ENCODE results near the gene SLC52A3.

Gene SLC52A3

GRCh38 chr20:750801-751200 is 17.5 kb downstream of the SLC52A3 start:
- Histone ChIP-seq H2BK15ac (replicated peaks; ENCODE audit: low read depth) (no peak overlapping the region), H2BK120ac (ENCODE audit: low read depth, low read length) (no peak overlapping the region), H3K23ac (ENCODE audit: low read length) (no peak overlapping the region), H3K79me1 (ENCODE audit: low read length) (no peaks in the 10 kb centered on the region), H4K8ac (ENCODE audit: low read depth, low read length) (no peak overlapping the region), H3K36me3 (ENCODE audit: control insufficient read depth, insufficient read depth, low read length) (no peaks in the 10 kb centered on the region), H3K9ac (ENCODE audit: low read length) (no peak overlapping the region), H2AK5ac (ENCODE audit: low read length) (no peak overlapping the region), H3K56ac (ENCODE audit: low read length) (no peak overlapping the region), H3K27me3 (ENCODE audit: insufficient read depth, low read length, poor library complexity) (no peaks in the 10 kb centered on the region), H4K5ac (ENCODE audit: low read length) (no peak overlapping the region), H3K4me2 (ENCODE audit: low read length) (no peak overlapping the region), H3K27ac (ENCODE audit: low read depth, low read length) (no peak overlapping the region), H3K79me2 (ENCODE audit: control insufficient read depth, insufficient read depth, low read length) (no peaks in the 10 kb centered on the region), H3K4me3 (ENCODE audit: low read length) (no peak overlapping the region), H3K4me1 (ENCODE audit: control insufficient read depth, low read depth, low read length) (no peaks in the 10 kb centered on the region), H3K18ac (ENCODE audit: low read length) (no peak overlapping the region), H3K4ac (ENCODE audit: low read depth, low read length) (no peak overlapping the region), H2BK5ac (ENCODE audit: low read length) (no peak overlapping the region)
- no CpG with 5 or more reads among the region's 3 CpGs for whole genome bisulfite sequencing (ENCODE audit: extremely low coverage, insufficient coverage, low lambda C conversion rate)
- peak; percentile 71 for DNase-seq

GRCh38 chr20:745683-746301 is 22.5 kb downstream of the SLC52A3 start:
- Histone ChIP-seq H2BK15ac (replicated peaks; ENCODE audit: low read depth) (no peak overlapping the region), H2AK5ac (ENCODE audit: low read length) (no peak overlapping the region), H3K4me3 (ENCODE audit: low read length) (no peak overlapping the region), H4K5ac (ENCODE audit: low read length) (no peak overlapping the region), H2BK120ac (ENCODE audit: low read depth, low read length) (no peak overlapping the region), H3K79me1 (ENCODE audit: low read length) (no peaks in the 10 kb centered on the region), H3K4ac (ENCODE audit: low read depth, low read length) (no peak overlapping the region), H3K27me3 (ENCODE audit: insufficient read depth, low read length, poor library complexity) (no peaks in the 10 kb centered on the region), H2BK5ac (ENCODE audit: low read length) (no peak overlapping the region), H3K9ac (ENCODE audit: low read length) (no peak overlapping the region), H3K79me2 (ENCODE audit: control insufficient read depth, insufficient read depth, low read length) (no peaks in the 10 kb centered on the region), H3K27ac (ENCODE audit: low read depth, low read length) (no peak overlapping the region), H3K36me3 (ENCODE audit: control insufficient read depth, insufficient read depth, low read length) (no peaks in the 10 kb centered on the region), H3K18ac (ENCODE audit: low read length) (no peak overlapping the region), H3K4me1 (ENCODE audit: control insufficient read depth, low read depth, low read length) (no peaks in the 10 kb centered on the region), H3K56ac (ENCODE audit: low read length) (no peak overlapping the region), H3K23ac (ENCODE audit: low read length) (no peak overlapping the region), H3K4me2 (ENCODE audit: low read length) (no peak overlapping the region), H4K8ac (ENCODE audit: low read depth, low read length) (no peak overlapping the region)
- no CpG with 5 or more reads among the region's 4 CpGs for WGBS (ENCODE audit: extremely low coverage, insufficient coverage, low lambda C conversion rate)
- peak; percentile 20 for DNase-seq

GRCh38 chr20:742156-742555 is 26.1 kb downstream of the SLC52A3 start:
- Histone ChIP-seq H3K56ac (ENCODE audit: low read length) (no peak overlapping the region), H3K18ac (ENCODE audit: low read length) (no peak overlapping the region)

GRCh38 chr20:741620-742019 is 26.7 kb downstream of the SLC52A3 start:
- no peak overlapping the region for H2BK120ac ChIP-seq (ENCODE audit: low read depth, low read length)
- no peaks in the 10 kb centered on the region for H3K4me1 ChIP-seq (ENCODE audit: control insufficient read depth, low read depth, low read length)
- no peak overlapping the region for H3K56ac ChIP-seq (ENCODE audit: low read length)
- H4K5ac ChIP-seq (ENCODE audit: low read length): no peak overlapping the region
- no peaks in the 10 kb centered on the region for H3K79me1 ChIP-seq (ENCODE audit: low read length)
- WGBS (ENCODE audit: extremely low coverage, insufficient coverage, low lambda C conversion rate): no CpG with 5 or more reads among the region's 6 CpGs
- H3K23ac ChIP-seq (ENCODE audit: low read length): no peak overlapping the region
- no peak overlapping the region for H2AK5ac ChIP-seq (ENCODE audit: low read length)
- H4K8ac ChIP-seq (ENCODE audit: low read depth, low read length): no peak overlapping the region
- no peak overlapping the region for H2BK15ac ChIP-seq (replicated peaks; ENCODE audit: low read depth)
- no peak overlapping the region for H3K4ac ChIP-seq (ENCODE audit: low read depth, low read length)
- no peak overlapping the region for H3K4me3 ChIP-seq (ENCODE audit: low read length)
- no peak overlapping the region for H2BK5ac ChIP-seq (ENCODE audit: low read length)
- H3K27me3 ChIP-seq (ENCODE audit: insufficient read depth, low read length, poor library complexity): no peaks in the 10 kb centered on the region
- H3K36me3 ChIP-seq (ENCODE audit: control insufficient read depth, insufficient read depth, low read length): no peaks in the 10 kb centered on the region
- H3K4me2 ChIP-seq (ENCODE audit: low read length): no peak overlapping the region
- no peak for DNase-seq
- H3K27ac ChIP-seq (ENCODE audit: low read depth, low read length): no peak overlapping the region
- H3K9ac ChIP-seq (ENCODE audit: low read length): no peak overlapping the region
- no peaks in the 10 kb centered on the region for H3K79me2 ChIP-seq (ENCODE audit: control insufficient read depth, insufficient read depth, low read length)
- no peak overlapping the region for H3K18ac ChIP-seq (ENCODE audit: low read length)

More at GRCh38 chr20:742156-742555, 26.1 kb downstream of the SLC52A3 start:
- Histone ChIP-seq H2AK5ac (ENCODE audit: low read length) (no peak overlapping the region), H3K79me1 (ENCODE audit: low read length) (no peaks in the 10 kb centered on the region), H3K27me3 (ENCODE audit: insufficient read depth, low read length, poor library complexity) (no peaks in the 10 kb centered on the region), H3K36me3 (ENCODE audit: control insufficient read depth, insufficient read depth, low read length) (no peaks in the 10 kb centered on the region), H3K79me2 (ENCODE audit: control insufficient read depth, insufficient read depth, low read length) (no peaks in the 10 kb centered on the region), H3K9ac (ENCODE audit: low read length) (no peak overlapping the region), H3K4me2 (ENCODE audit: low read length) (no peak overlapping the region), H4K5ac (ENCODE audit: low read length) (no peak overlapping the region), H3K4ac (ENCODE audit: low read depth, low read length) (no peak overlapping the region), H3K4me3 (ENCODE audit: low read length) (no peak overlapping the region), H2BK5ac (ENCODE audit: low read length) (no peak overlapping the region), H3K4me1 (ENCODE audit: control insufficient read depth, low read depth, low read length) (no peaks in the 10 kb centered on the region), H3K23ac (ENCODE audit: low read length) (no peak overlapping the region), H4K8ac (ENCODE audit: low read depth, low read length) (no peak overlapping the region), H3K27ac (ENCODE audit: low read depth, low read length) (no peak overlapping the region), H2BK120ac (ENCODE audit: low read depth, low read length) (no peak overlapping the region), H2BK15ac (replicated peaks; ENCODE audit: low read depth) (no peak overlapping the region)
- no CpG with 5 or more reads among the region's 2 CpGs for WGBS (ENCODE audit: extremely low coverage, insufficient coverage, low lambda C conversion rate)
- DNase-seq: no peak

GRCh38 chr20:740162-740561 is 28.1 kb downstream of the SLC52A3 start:
- no peak overlapping the region for H3K56ac ChIP-seq (ENCODE audit: low read length)
- no peak overlapping the region for H3K4me3 ChIP-seq (ENCODE audit: low read length)
- H2BK15ac ChIP-seq (replicated peaks; ENCODE audit: low read depth): no peak overlapping the region
- no peak overlapping the region for H3K18ac ChIP-seq (ENCODE audit: low read length)
- H3K79me2 ChIP-seq (ENCODE audit: control insufficient read depth, insufficient read depth, low read length): no peaks in the 10 kb centered on the region
- H3K79me1 ChIP-seq (ENCODE audit: low read length): no peaks in the 10 kb centered on the region
- H3K4ac ChIP-seq (ENCODE audit: low read depth, low read length): no peak overlapping the region
- no peak overlapping the region for H4K8ac ChIP-seq (ENCODE audit: low read depth, low read length)
- no peak overlapping the region for H4K5ac ChIP-seq (ENCODE audit: low read length)
- H3K23ac ChIP-seq (ENCODE audit: low read length): no peak overlapping the region
- DNase-seq: no peak
- no peaks in the 10 kb centered on the region for H3K36me3 ChIP-seq (ENCODE audit: control insufficient read depth, insufficient read depth, low read length)
- H2BK5ac ChIP-seq (ENCODE audit: low read length): no peak overlapping the region
- no peaks in the 10 kb centered on the region for H3K27me3 ChIP-seq (ENCODE audit: insufficient read depth, low read length, poor library complexity)
- no peak overlapping the region for H2AK5ac ChIP-seq (ENCODE audit: low read length)
- no peak overlapping the region for H3K4me2 ChIP-seq (ENCODE audit: low read length)
- no peaks in the 10 kb centered on the region for H3K4me1 ChIP-seq (ENCODE audit: control insufficient read depth, low read depth, low read length)
- no peak overlapping the region for H3K27ac ChIP-seq (ENCODE audit: low read depth, low read length)
- no peak overlapping the region for H3K9ac ChIP-seq (ENCODE audit: low read length)
- no peak overlapping the region for H2BK120ac ChIP-seq (ENCODE audit: low read depth, low read length)
- no CpG with 5 or more reads among the region's 7 CpGs for WGBS (ENCODE audit: extremely low coverage, insufficient coverage, low lambda C conversion rate)

GRCh38 chr20:739736-740135 is 28.6 kb downstream of the SLC52A3 start:
- no peak for DNase-seq
- Histone ChIP-seq H3K79me1 (ENCODE audit: low read length) (no peaks in the 10 kb centered on the region), H2BK120ac (ENCODE audit: low read depth, low read length) (no peak overlapping the region), H3K4me2 (ENCODE audit: low read length) (no peak overlapping the region), H3K79me2 (ENCODE audit: control insufficient read depth, insufficient read depth, low read length) (no peaks in the 10 kb centered on the region), H2BK5ac (ENCODE audit: low read length) (no peak overlapping the region), H3K36me3 (ENCODE audit: control insufficient read depth, insufficient read depth, low read length) (no peaks in the 10 kb centered on the region), H3K4ac (ENCODE audit: low read depth, low read length) (no peak overlapping the region), H3K4me3 (ENCODE audit: low read length) (no peak overlapping the region), H4K5ac (ENCODE audit: low read length) (no peak overlapping the region), H3K56ac (ENCODE audit: low read length) (no peak overlapping the region), H3K18ac (ENCODE audit: low read length) (no peak overlapping the region), H4K8ac (ENCODE audit: low read depth, low read length) (no peak overlapping the region), H3K23ac (ENCODE audit: low read length) (no peak overlapping the region), H2BK15ac (replicated peaks; ENCODE audit: low read depth) (no peak overlapping the region), H2AK5ac (ENCODE audit: low read length) (no peak overlapping the region), H3K4me1 (ENCODE audit: control insufficient read depth, low read depth, low read length) (no peaks in the 10 kb centered on the region), H3K27me3 (ENCODE audit: insufficient read depth, low read length, poor library complexity) (no peaks in the 10 kb centered on the region), H3K27ac (ENCODE audit: low read depth, low read length) (no peak overlapping the region), H3K9ac (ENCODE audit: low read length) (no peak overlapping the region)
- WGBS (ENCODE audit: extremely low coverage, insufficient coverage, low lambda C conversion rate): no CpG with 5 or more reads among the region's 8 CpGs
